Osteocyte (in vitro differentiated cells): ENCODE results near the gene WDR33. TPM values are rescaled to one million over a fixed set of nuclear protein-coding genes. Genes with fewer than 3 reads are reported as not detected.

Experiments
- DNase-seq: peaks from one replicate; pipeline ENCODE4 v3.0.0; 2021; ENCODE audit warnings: mixed read lengths; ENCODE audit not compliant: unreplicated experiment; ENCODE audit errors: extremely low spot score
- H3K27ac Mint-ChIP-seq: one replicate; pipeline ENCODE4 v1.8.0; 2021; ENCODE audit warnings: mild to moderate bottlenecking, mixed read lengths; ENCODE audit not compliant: unreplicated experiment
- H3K27me3 Mint-ChIP-seq: one replicate; pipeline ENCODE4 v1.8.0; 2021; ENCODE audit warnings: mixed read lengths; ENCODE audit not compliant: unreplicated experiment
- H3K36me3 Mint-ChIP-seq: one replicate; pipeline ENCODE4 v1.8.0; 2021; ENCODE audit warnings: mixed read lengths; ENCODE audit not compliant: unreplicated experiment
- H3K4me1 Mint-ChIP-seq: one replicate; pipeline ENCODE4 v1.8.0; 2021; ENCODE audit warnings: mixed read lengths; ENCODE audit not compliant: unreplicated experiment
- H3K4me3 Mint-ChIP-seq: one replicate; pipeline ENCODE4 v1.8.0; 2021; ENCODE audit warnings: mild to moderate bottlenecking, moderate library complexity, mixed read lengths; ENCODE audit not compliant: unreplicated experiment
- H3K9me3 Mint-ChIP-seq: one replicate; pipeline ENCODE4 v1.8.0; 2021; ENCODE audit warnings: mixed read lengths; ENCODE audit not compliant: unreplicated experiment
- CTCF ChIP-seq: fragments of 200-600 bp; sonication (generic); IDR thresholded peaks from 2 replicates; pipeline ENCODE4 v1.5.0; 2021; ENCODE audit warnings: antibody characterized with exemption, mild to moderate bottlenecking, moderate library complexity
- total RNA-seq: library from RNA; stranded (reverse); gene quantifications from 2 replicates; pipeline ENCODE4 v1.2.1, GENCODE V29; 2021

Gene WDR33
- total RNA-seq, 1 donor from 2014 or later, result 43.3 TPM

- Mint-ChIP-seq H3K4me3 (no peak overlapping the region), H3K27me3 (no peaks in the 10 kb centered on the region), H3K4me1 (peaks cover 9% of the 10 kb centered on the region), H3K9me3 (no peaks in the 10 kb centered on the region), H3K36me3 (peaks cover 8% of the 10 kb centered on the region), H3K27ac (no peak overlapping the region)
- no peak for DNase-seq
- no peak for TF ChIP-seq CTCF
These were observed 157.4 kb downstream of the WDR33 start for GRCh38 chr2:127653421-127654083.

GRCh38 chr2:127652786-127653357 lies 158.1 kb downstream of the WDR33 start:
- H3K9me3 Mint-ChIP-seq, result no peaks in the 10 kb centered on the region
- peaks cover 15% of the 10 kb centered on the region for H3K4me1 Mint-ChIP-seq
- no peak overlapping the region for H3K4me3 Mint-ChIP-seq
- no peak overlapping the region for H3K27ac Mint-ChIP-seq
- no peak for DNase-seq
- H3K36me3 Mint-ChIP-seq, result peaks cover 8% of the 10 kb centered on the region
- no peak for TF ChIP-seq CTCF
- H3K27me3 Mint-ChIP-seq, result no peaks in the 10 kb centered on the region

- Mint-ChIP-seq H3K9me3 (no peaks in the 10 kb centered on the region), H3K27ac (no peak overlapping the region), H3K27me3 (no peaks in the 10 kb centered on the region), H3K4me3 (no peak overlapping the region), H3K36me3 (peaks cover 8% of the 10 kb centered on the region), H3K4me1 (peaks cover 23% of the 10 kb centered on the region)
- no peak for DNase-seq
- no peak for TF ChIP-seq CTCF
These were observed 158.9 kb downstream of the WDR33 start for GRCh38 chr2:127651971-127652550.

- DNase-seq, result no peak
- Mint-ChIP-seq H3K36me3 (peaks cover 7% of the 10 kb centered on the region), H3K27me3 (no peaks in the 10 kb centered on the region), H3K4me3 (no peak overlapping the region), H3K27ac (no peak overlapping the region), H3K4me1 (peaks cover 30% of the 10 kb centered on the region), H3K9me3 (no peaks in the 10 kb centered on the region)
- no peak for TF ChIP-seq CTCF
These were observed 159.6 kb downstream of the WDR33 start for GRCh38 chr2:127651381-127651809.

Other genes with a start within 250 kb of the WDR33 start
- not detected in 2 replicates for gene GPR17, start 165.0 kb downstream of the WDR33 start, total RNA-seq
- 49.3 and 51.0 TPM in 2 replicates for gene LIMS2, start 135.6 kb downstream of the WDR33 start, total RNA-seq
- 7.5 and 8.4 TPM in 2 replicates for gene SFT2D3, start 109.7 kb downstream of the WDR33 start, total RNA-seq
- 26.3 and 28.3 TPM in 2 replicates for gene POLR2D, start 47.0 kb upstream of the WDR33 start, total RNA-seq
- 24.5 and 25.8 TPM in 2 replicates for gene AMMECR1L, start 74.8 kb upstream of the WDR33 start, total RNA-seq
- 23.6 and 24.9 TPM in 2 replicates for gene SAP130, start 216.9 kb upstream of the WDR33 start, total RNA-seq